Measurements from ENCODE around the gene EXOC5.

EXOC5 gene

GRCh38 chr14:57189070-57189469, 79.6 kb downstream of the EXOC5 start:
- H3K36me3 ChIP-seq (ENCODE audit: control insufficient read depth in 2 of 2, insufficient read depth in 1 of 2, low read length in 2 of 2): no peaks in the 10 kb centered on the region
- H3K27ac ChIP-seq (ENCODE audit: extremely low read depth, low read depth, low read length): no peak overlapping the region
- POLR2A ChIA-PET: no interaction called here
- no peaks in the 10 kb centered on the region for H3K4me1 ChIP-seq (ENCODE audit: control insufficient read depth, insufficient read depth, low read length)
- CTCF ChIA-PET: interaction anchor here (0.7 kb wide), 2 partner anchors 15 to 17 kb away, joined by 3 to 4 read pairs; no protein-coding TSS in a partner anchor
- no peak for TF ChIP-seq ZNF660 (tag by site-specific recombination; IDR thresholded peaks at IDR 0.05)
- TF ChIP-seq ZBTB1 (tag by site-specific recombination; IDR thresholded peaks at IDR 0.05): no peak
- no peak for TF ChIP-seq ZNF133 (tag by site-specific recombination; IDR thresholded peaks at IDR 0.05)
- TF ChIP-seq INSM2 (tag by site-specific recombination; IDR thresholded peaks at IDR 0.05): no peak
- TF ChIP-seq ZNF558 (tag by site-specific recombination; IDR thresholded peaks at IDR 0.05): no peak
- TF ChIP-seq ZNF544 (tag by site-specific recombination; IDR thresholded peaks at IDR 0.05): no peak
- TF ChIP-seq ZNF701 (tag by site-specific recombination; IDR thresholded peaks at IDR 0.05): no peak
- TF ChIP-seq GLIS2 (tag by site-specific recombination; IDR thresholded peaks at IDR 0.05): no peak
- no peak for TF ChIP-seq ZNF555 (tag by site-specific recombination; conservative IDR thresholded peaks at IDR 0.05)
- no peak for TF ChIP-seq ZNF140 (tag by site-specific recombination; IDR thresholded peaks at IDR 0.05)
- TF ChIP-seq RBAK (tag by site-specific recombination; IDR thresholded peaks at IDR 0.05): no peak
- TF ChIP-seq ZNF324 (tag by site-specific recombination; IDR thresholded peaks at IDR 0.05): no peak
- TF ChIP-seq, protein P1, sequence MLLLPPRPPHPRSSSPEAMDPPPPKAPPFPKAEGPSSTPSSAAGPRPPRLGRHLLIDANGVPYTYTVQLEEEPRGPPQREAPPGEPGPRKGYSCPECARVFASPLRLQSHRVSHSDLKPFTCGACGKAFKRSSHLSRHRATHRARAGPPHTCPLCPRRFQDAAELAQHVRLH (tag by site-specific recombination; IDR thresholded peaks at IDR 0.05): no peak
- TF ChIP-seq ZNF830 (tag by site-specific recombination; IDR thresholded peaks at IDR 0.05; ENCODE audit: low read depth): no peak
- no peak for TF ChIP-seq ZNF658 (tag by site-specific recombination; IDR thresholded peaks at IDR 0.05)
- no peak for TF ChIP-seq FEZF1 (tag by site-specific recombination; IDR thresholded peaks at IDR 0.05)
- no peaks in the 10 kb centered on the region for H3K9me3 ChIP-seq (ENCODE audit: control insufficient read depth, insufficient read depth, low read depth, low read length)
- H3K4me3 ChIP-seq (ENCODE audit: low read depth, low read length): no peak overlapping the region

- no peaks in the 10 kb centered on the region for H3K36me3 ChIP-seq (ENCODE audit: control insufficient read depth in 2 of 2, insufficient read depth in 1 of 2, low read length in 2 of 2)
- no peaks in the 10 kb centered on the region for H3K9me3 ChIP-seq (ENCODE audit: control insufficient read depth, insufficient read depth, low read depth, low read length)
- no peak overlapping the region for H3K4me3 ChIP-seq (ENCODE audit: low read depth, low read length)
- ChIA-PET CTCF (interaction anchor here (0.6 to 3.3 kb wide), 18 partner anchors 9 to 738 kb away, joined by 3 to 25 read pairs (median 3); no protein-coding TSS in a partner anchor), POLR2A (no interaction called here)
- H3K27ac ChIP-seq (ENCODE audit: extremely low read depth, low read depth, low read length): no peak overlapping the region
- no peaks in the 10 kb centered on the region for H3K4me1 ChIP-seq (ENCODE audit: control insufficient read depth, insufficient read depth, low read length)
- TF ChIP-seq ZNF138 (tag by site-specific recombination; IDR thresholded peaks at IDR 0.05; ENCODE audit: borderline replicate concordance) (no peak), BCL11B (tag by site-specific recombination; IDR thresholded peaks at IDR 0.05; ENCODE audit: low read depth) (no peak), ZNF654 (tag by site-specific recombination; IDR thresholded peaks at IDR 0.05; ENCODE audit: low read depth) (peak; percentile 57), PRDM1 (tag by site-specific recombination; IDR thresholded peaks at IDR 0.05) (no peak), ZNF221 (tag by site-specific recombination; IDR thresholded peaks at IDR 0.05; ENCODE audit: borderline replicate concordance) (no peak), CTCF (tag by site-specific recombination; IDR thresholded peaks at IDR 0.05) (0 out of 2 replicates have a peak, but pooled peaks have one; percentile 23), ZNF624 (tag by site-specific recombination; IDR thresholded peaks at IDR 0.05) (no peak), ZNF202 (tag by site-specific recombination; IDR thresholded peaks at IDR 0.05; ENCODE audit: borderline replicate concordance) (no peak), ZNF132 (tag by site-specific recombination; IDR thresholded peaks at IDR 0.05; ENCODE audit: borderline replicate concordance) (no peak)
- TF ChIP-seq, protein P2, sequence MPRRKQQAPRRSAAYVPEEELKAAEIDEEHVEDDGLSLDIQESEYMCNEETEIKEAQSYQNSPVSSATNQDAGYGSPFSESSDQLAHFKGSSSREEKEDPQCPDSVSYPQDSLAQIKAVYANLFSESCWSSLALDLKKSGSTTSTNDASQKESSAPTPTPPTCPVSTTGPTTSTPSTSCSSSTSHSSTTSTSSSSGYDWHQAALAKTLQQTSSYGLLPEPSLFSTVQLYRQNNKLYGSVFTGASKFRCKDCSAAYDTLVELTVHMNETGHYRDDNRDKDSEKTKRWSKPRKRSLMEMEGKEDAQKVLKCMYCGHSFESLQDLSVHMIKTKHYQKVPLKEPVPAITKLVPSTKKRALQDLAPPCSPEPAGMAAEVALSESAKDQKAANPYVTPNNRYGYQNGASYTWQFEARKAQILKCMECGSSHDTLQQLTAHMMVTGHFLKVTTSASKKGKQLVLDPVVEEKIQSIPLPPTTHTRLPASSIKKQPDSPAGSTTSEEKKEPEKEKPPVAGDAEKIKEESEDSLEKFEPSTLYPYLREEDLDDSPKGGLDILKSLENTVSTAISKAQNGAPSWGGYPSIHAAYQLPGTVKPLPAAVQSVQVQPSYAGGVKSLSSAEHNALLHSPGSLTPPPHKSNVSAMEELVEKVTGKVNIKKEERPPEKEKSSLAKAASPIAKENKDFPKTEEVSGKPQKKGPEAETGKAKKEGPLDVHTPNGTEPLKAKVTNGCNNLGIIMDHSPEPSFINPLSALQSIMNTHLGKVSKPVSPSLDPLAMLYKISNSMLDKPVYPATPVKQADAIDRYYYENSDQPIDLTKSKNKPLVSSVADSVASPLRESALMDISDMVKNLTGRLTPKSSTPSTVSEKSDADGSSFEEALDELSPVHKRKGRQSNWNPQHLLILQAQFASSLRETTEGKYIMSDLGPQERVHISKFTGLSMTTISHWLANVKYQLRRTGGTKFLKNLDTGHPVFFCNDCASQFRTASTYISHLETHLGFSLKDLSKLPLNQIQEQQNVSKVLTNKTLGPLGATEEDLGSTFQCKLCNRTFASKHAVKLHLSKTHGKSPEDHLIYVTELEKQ (tag by site-specific recombination; IDR thresholded peaks at IDR 0.05; ENCODE audit: borderline replicate concordance): no peak
- TF ChIP-seq, protein P3, sequence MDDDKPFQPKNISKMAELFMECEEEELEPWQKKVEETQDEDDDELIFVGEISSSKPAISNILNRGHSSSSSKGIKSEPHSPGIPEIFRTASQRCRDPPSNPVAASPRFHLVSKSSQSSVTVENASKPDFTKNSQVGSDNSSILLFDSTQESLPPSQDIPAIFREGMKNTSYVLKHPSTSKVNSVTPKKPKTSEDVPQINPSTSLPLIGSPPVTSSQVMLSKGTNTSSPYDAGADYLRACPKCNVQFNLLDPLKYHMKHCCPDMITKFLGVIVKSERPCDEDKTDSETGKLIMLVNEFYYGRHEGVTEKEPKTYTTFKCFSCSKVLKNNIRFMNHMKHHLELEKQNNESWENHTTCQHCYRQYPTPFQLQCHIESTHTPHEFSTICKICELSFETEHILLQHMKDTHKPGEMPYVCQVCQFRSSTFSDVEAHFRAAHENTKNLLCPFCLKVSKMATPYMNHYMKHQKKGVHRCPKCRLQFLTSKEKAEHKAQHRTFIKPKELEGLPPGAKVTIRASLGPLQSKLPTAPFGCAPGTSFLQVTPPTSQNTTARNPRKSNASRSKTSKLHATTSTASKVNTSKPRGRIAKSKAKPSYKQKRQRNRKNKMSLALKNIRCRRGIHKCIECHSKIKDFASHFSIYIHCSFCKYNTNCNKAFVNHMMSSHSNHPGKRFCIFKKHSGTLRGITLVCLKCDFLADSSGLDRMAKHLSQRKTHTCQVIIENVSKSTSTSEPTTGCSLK (tag by site-specific recombination; IDR thresholded peaks at IDR 0.05): no peak
Observed at GRCh38 chr14:57182760-57183503, 85.8 kb downstream of the EXOC5 start.

Measured in HEK293 (cell line).